Adrenal gland (tissue), 12 donors: ENCODE data around the gene CELSR3. TPM values are rescaled to one million over a fixed set of nuclear protein-coding genes. Genes with fewer than 3 reads are reported as not detected.
A peak's percentile ranks its signal among the peaks of the same experiment; 100 is the strongest.

Source experiments
- DNase-seq, 7 donors: peaks; one replicate each; pipeline ENCODE4 v3.0.0-alpha.2; 2019 to 2020
- H3K27ac ChIP-seq, 5 donors: fragments of 200-600 bp; sonication (generic) in 4 of 5; 1 replicate in 3 of 5; 2 replicates in 2 of 5; pipeline versions ENCODE4 v1.5.1 to v1.8.0; 2016 to 2020; ENCODE audit warnings: mild to moderate bottlenecking in 1 of 5
- H3K27me3 ChIP-seq: fragments of 200-600 bp; 2 replicates; pipeline ENCODE4 v1.8.0; 2021
- H3K36me3 ChIP-seq, 2 donors: fragments of 200-600 bp; replicated peaks in 1 of 2; 1 replicate in 1 of 2; 2 replicates in 1 of 2; pipeline versions ENCODE4 v1.5.1 to v1.8.0; 2018 to 2022
- H3K4me1 ChIP-seq, 2 donors: fragments of 200-600 bp; replicated peaks in 1 of 2; 1 replicate in 1 of 2; 2 replicates in 1 of 2; pipeline versions ENCODE4 v1.5.1 to v1.8.0; 2018 to 2021
- H3K4me3 ChIP-seq, 4 donors: fragments of 200-600 bp; sonication (generic) in 3 of 4; one replicate each; pipeline ENCODE4 v1.5.1; 2016 to 2018
- H3K9me3 ChIP-seq, 3 donors: fragments of 200-600 bp; sonication (generic) in 1 of 3; replicated peaks in 1 of 3; 1 replicate in 2 of 3; 2 replicates in 1 of 3; pipeline versions ENCODE4 v1.5.1 to v1.8.0; 2016 to 2021
- CTCF ChIP-seq, 6 experiments: fragments of 450-650 bp in 4 of 6; fragments of 200-600 bp in 2 of 6; sonication (generic) in 1 of 6; IDR thresholded peaks; 1 replicate in 5 of 6; 2 replicates in 1 of 6; pipeline versions ENCODE4 v1.5.1 to v1.8.0; 2016 to 2021; ENCODE audit warnings: antibody characterized with exemption in 6 of 6, mild to moderate bottlenecking in 2 of 6, moderate library complexity in 1 of 6
- POLR2A ChIP-seq, 2 donors: fragments of 450-650 bp; IDR thresholded peaks; one replicate each; pipeline ENCODE4 v1.6.1; 2017; ENCODE audit warnings: antibody characterized with exemption in 2 of 2, mild to moderate bottlenecking in 2 of 2, moderate library complexity in 1 of 2
- WGBS, 4 donors: extraction: QIAGEN DNeasy Blood & Tissue Kit in 2 of 4; methylation state at CpG; one replicate each; pipeline versions ENCODE4 v1.1.5 to v1.1.7; 2013 to 2017; 5-methylcytosine and 5-hydroxymethylcytosine counted together
- intact Hi-C, 2 donors: fragments of 100-400 bp; cut with DNase I; formaldehyde crosslinking; loops; one replicate each; pipeline versions ENCODE4 v1.14.1 to v1.15.0; 2022 to 2023
- polyA plus RNA-seq, 3 donors: library from polyadenylated mRNA; stranded (reverse); fragments of 200-250 nt in 2 of 3; fragments of 350-450 nt in 1 of 3; fragmentation: Illumina TruSeq in 1 of 3; extraction: RNeasy Lipid Tissue Mini Kit (QIAGEN cat#74804) in 1 of 3; gene quantifications; one replicate each; pipeline ENCODE4 v1.2.3, GENCODE V29; 2013 to 2014
- total RNA-seq, 9 donors: library from RNA; depleted of rRNA in 4 of 9; stranded (reverse); fragments of >200 nt in 4 of 9; fragments of 120-200 nt in 1 of 9; fragmentation: NEBNext Ultra II Directional in 1 of 9; extraction: Animal tissue kit (Norgen Biotek cat#: 25700) in 1 of 9; gene quantifications; one replicate each; pipeline versions ENCODE4 v1.1.0 to v1.2.4, GENCODE V29; 2013 to 2023
- donor health status: healthy with polysubstance abuse.
- donor health status: Bipolar disorder and iron deficiency.
- donor health status: DM: yes; HTN: yes; CAD: no.
- donor health status: DM: no; HTN: no; CAD: no.
- donor health status: DM: no; HTN: no; CAD: no.
- donor health status: DM: yes; HTN: yes; CAD: no.

The CELSR3 gene
- total and polyA plus RNA-seq, 12 donors: 0.78 to 23.5 (median 1.9) TPM

- H3K27ac ChIP-seq: no peak overlapping the region
- H3K4me1 ChIP-seq: peaks cover 8 to 15% of the 10 kb centered on the region in 2 donors
- TF ChIP-seq CTCF (IDR thresholded peaks at IDR 0.05): no peak
- no peak for TF ChIP-seq POLR2A (IDR thresholded peaks at IDR 0.05)
- 91 to 95% (median 94%) methylated on average over 5 of the region's 5 CpGs for WGBS, 4 donors
- intact Hi-C loops: no loop called here
- DNase-seq: peak in 1 of 7 donors; percentile 23
- no peaks in the 10 kb centered on the region for H3K9me3 ChIP-seq
- H3K27me3 ChIP-seq: no peaks in the 10 kb centered on the region
- H3K4me3 ChIP-seq: no peak overlapping the region
- peaks cover 0 to 44% of the 10 kb centered on the region in 2 donors for H3K36me3 ChIP-seq
Measured at GRCh38 chr3:48607519-48607918, 55.2 kb downstream of the CELSR3 start.

GRCh38 chr3:48601622-48601994 is 61.1 kb downstream of the CELSR3 start:
- intact Hi-C loops: no loop called here
- Histone ChIP-seq H3K27me3 (no peaks in the 10 kb centered on the region), H3K27ac (no peak overlapping the region), H3K4me3 (no peak overlapping the region), H3K36me3 (peaks cover 0 to 84% of the 10 kb centered on the region in 2 donors), H3K4me1 (peaks cover 0 to 5% of the 10 kb centered on the region in 2 donors), H3K9me3 (no peaks in the 10 kb centered on the region)
- TF ChIP-seq CTCF (IDR thresholded peaks at IDR 0.05): no peak
- TF ChIP-seq POLR2A (IDR thresholded peaks at IDR 0.05): no peak
- DNase-seq: no peak
- 53 to 70% (median 61%) methylated on average over 2 of the region's 2 CpGs for WGBS, 4 donors

GRCh38 chr3:48600711-48601621 is 61.7 kb downstream of the CELSR3 start:
- 91 to 93% (median 92%) methylated on average over 13 to 19 of the region's 19 CpGs for WGBS, 4 donors
- no peak for TF ChIP-seq CTCF (IDR thresholded peaks at IDR 0.05)
- TF ChIP-seq POLR2A (IDR thresholded peaks at IDR 0.05): no peak
- Histone ChIP-seq H3K27me3 (no peaks in the 10 kb centered on the region), H3K9me3 (no peaks in the 10 kb centered on the region), H3K27ac (no peak overlapping the region), H3K36me3 (peaks cover 0 to 78% of the 10 kb centered on the region in 2 donors), H3K4me3 (no peak overlapping the region), H3K4me1 (peaks cover 0 to 5% of the 10 kb centered on the region in 2 donors)
- intact Hi-C loops: no loop called here
- no peak for DNase-seq

- H3K4me3 ChIP-seq: no peak overlapping the region
- DNase-seq: no peak
- no peaks in the 10 kb centered on the region for H3K9me3 ChIP-seq
- H3K27ac ChIP-seq: peak overlapping the region in 2 of 5 donors; percentile 59 to 77
- no peaks in the 10 kb centered on the region for H3K27me3 ChIP-seq
- TF ChIP-seq POLR2A (IDR thresholded peaks at IDR 0.05) (no peak), CTCF (IDR thresholded peaks at IDR 0.05) (no peak)
- H3K36me3 ChIP-seq: peaks cover 0 to 65% of the 10 kb centered on the region in 2 donors
- peaks cover 8 to 16% of the 10 kb centered on the region in 2 donors for H3K4me1 ChIP-seq
- intact Hi-C loops: no loop called here
- 89 to 95% (median 94%) methylated on average over 7 to 12 of the region's 12 CpGs for WGBS, 4 donors
Measured at GRCh38 chr3:48599509-48600285, 63.0 kb downstream of the CELSR3 start.
